GM18505 (cell line): ENCODE measurements around the gene APOBEC4.
A peak's percentile ranks its signal among the peaks of the same experiment; 100 is the strongest.
"Not testable (repeated sequence)": the region's sequence is repeated elsewhere in the genome, so short reads cannot be mapped to it uniquely, and the experiment has no call there.

Source experiments
- ATAC-seq: cut with Tn5 transposase; IDR thresholded peaks from one replicate; pipeline ENCODE4 v1.9.1; 2021; ENCODE audit not compliant: unreplicated experiment
- POLR2A ChIP-seq: IDR thresholded peaks from 4 replicates; pipeline ENCODE4 v1.6.1; 2011; ENCODE audit warnings: borderline replicate concordance; ENCODE audit not compliant: insufficient read depth, insufficient read length; ENCODE audit errors: extremely low read depth

Gene APOBEC4

GRCh38 chr1:183635606-183636333 is 17.3 kb downstream of the APOBEC4 start, which contains the start of gene ARPC5:
TSS of gene ARPC5 (minus strand) at chr1:183635783. CDS start at chr1:183635659, 124 bp downstream.
- peak; percentile 87 for ATAC-seq
- peak; percentile 96 for TF ChIP-seq POLR2A

- no peak for TF ChIP-seq POLR2A
- ATAC-seq, result peak; percentile 9
These were observed 18.0 kb downstream of the APOBEC4 start for GRCh38 chr1:183635099-183635605.

GRCh38 chr1:183634429-183635065 is 18.6 kb downstream of the APOBEC4 start:
- peak; percentile 13 for TF ChIP-seq POLR2A
- ATAC-seq, result no peak

GRCh38 chr1:183633676-183634343 is 19.3 kb downstream of the APOBEC4 start:
- ATAC-seq, result no peak
- peak; percentile 44 for TF ChIP-seq POLR2A

- no peak for ATAC-seq
- TF ChIP-seq POLR2A, result no peak
These were observed 20.2 kb downstream of the APOBEC4 start for GRCh38 chr1:183632964-183633363.

GRCh38 chr1:183632114-183632513 is 21.0 kb downstream of the APOBEC4 start:
- ATAC-seq, result no peak
- TF ChIP-seq POLR2A, result no peak

GRCh38 chr1:183630748-183631147 is 22.4 kb downstream of the APOBEC4 start:
- no peak for ATAC-seq
- TF ChIP-seq POLR2A, result no peak

- TF ChIP-seq POLR2A, result no peak
These were observed 24.6 kb downstream of the APOBEC4 start for GRCh38 chr1:183628537-183628936.

GRCh38 chr1:183626236-183626635 is 26.9 kb downstream of the APOBEC4 start:
- ATAC-seq, result not testable (repeated sequence)

More at GRCh38 chr1:183628537-183628936, 24.6 kb downstream of the APOBEC4 start:
- ATAC-seq, result no peak

GRCh38 chr1:183622884-183623785 is 30.0 kb downstream of the APOBEC4 start:
- peak; percentile 52 for ATAC-seq
- TF ChIP-seq POLR2A, result no peak

- no peak for ATAC-seq
- TF ChIP-seq POLR2A, result no peak
These were observed 31.1 kb downstream of the APOBEC4 start for GRCh38 chr1:183622013-183622412.

- TF ChIP-seq POLR2A, result no peak
- ATAC-seq, result no peak
These were observed 32.8 kb downstream of the APOBEC4 start for GRCh38 chr1:183620311-183620710.

GRCh38 chr1:183619781-183620180 is 33.3 kb downstream of the APOBEC4 start:
- no peak for TF ChIP-seq POLR2A
- ATAC-seq, result no peak

GRCh38 chr1:183618202-183618601 is 34.9 kb downstream of the APOBEC4 start:
- not testable (repeated sequence) for ATAC-seq

- not testable (repeated sequence) for ATAC-seq
These were observed 40.1 kb downstream of the APOBEC4 start for GRCh38 chr1:183612975-183613374.
